Lower leg skin (tissue), 4 donors: ENCODE data around the gene SP6. TPM values are rescaled to one million over a fixed set of nuclear protein-coding genes. Genes with fewer than 3 reads are reported as not detected.

Experiments
- DNase-seq, 2 donors: peaks; one replicate each; pipeline ENCODE4 v3.0.0-alpha.2; 2019; ENCODE audit warnings: low spot score in 2 of 2
- H3K4me3 ChIP-seq: fragments of 200-600 bp; sonication (generic); 2 replicates; pipeline ENCODE4 v1.5.1; 2017; ENCODE audit warnings: mild to moderate bottlenecking, low read depth; ENCODE audit not compliant: poor library complexity, severe bottlenecking
- CTCF ChIP-seq, 3 donors: fragments of 450-650 bp; IDR thresholded peaks; one replicate each; pipeline ENCODE4 v1.5.1; 2016; ENCODE audit warnings: antibody characterized with exemption in 3 of 3, mild to moderate bottlenecking in 3 of 3, moderate library complexity in 2 of 3
- POLR2A ChIP-seq, 2 donors: fragments of 450-650 bp; IDR thresholded peaks; one replicate each; pipeline ENCODE4 v1.6.1; 2016 to 2017; ENCODE audit warnings: antibody characterized with exemption in 2 of 2, mild to moderate bottlenecking in 1 of 2, moderate library complexity in 1 of 2
- WGBS, 2 donors: methylation state at CpG; one replicate each; pipeline ENCODE4 v1.1.5; 2018; 5-methylcytosine and 5-hydroxymethylcytosine counted together
- intact Hi-C: fragments of 100-400 bp; cut with DNase I; formaldehyde crosslinking; loops from one replicate; pipeline ENCODE4 v1.15.0; 2023; ENCODE audit warnings: low total_unique reads
- total RNA-seq, 4 donors: library from RNA; depleted of rRNA; stranded (reverse); fragments of >200 nt; gene quantifications; one replicate each; pipeline ENCODE4 v1.1.0, GENCODE V29; 2016

SP6 gene
- total RNA-seq, 4 donors from 2014 or later: 21.9 to 29.9 (median 24.7) TPM

- no peak for TF ChIP-seq CTCF (IDR thresholded peaks at IDR 0.05)
- no peak for TF ChIP-seq POLR2A (IDR thresholded peaks at IDR 0.05)
- intact Hi-C loops: no loop called here
- DNase-seq: no peak
- 50 to 64% methylated on average over 7 of the region's 7 CpGs for WGBS, 2 donors
- H3K4me3 ChIP-seq: no peak overlapping the region
Observed at GRCh38 chr17:47862621-47863440, 11.9 kb upstream of the SP6 start.

GRCh38 chr17:47860386-47860785 lies 9.4 kb upstream of the SP6 start:
- no peak overlapping the region for H3K4me3 ChIP-seq
- no peak for TF ChIP-seq CTCF (IDR thresholded peaks at IDR 0.05)
- TF ChIP-seq POLR2A (IDR thresholded peaks at IDR 0.05): no peak
- intact Hi-C loops: no loop called here
- WGBS, 2 donors: 81 to 89% methylated on average over 5 of the region's 5 CpGs
- DNase-seq: no peak

- DNase-seq: no peak
- intact Hi-C loops: no loop called here
- no peak for TF ChIP-seq POLR2A (IDR thresholded peaks at IDR 0.05)
- TF ChIP-seq CTCF (IDR thresholded peaks at IDR 0.05): no peak
- 77 to 78% methylated on average over 16 of the region's 16 CpGs for WGBS, 2 donors
- H3K4me3 ChIP-seq: no peak overlapping the region
Observed at GRCh38 chr17:47857551-47858455, 6.8 kb upstream of the SP6 start.

- no peak for TF ChIP-seq POLR2A (IDR thresholded peaks at IDR 0.05)
- TF ChIP-seq CTCF (IDR thresholded peaks at IDR 0.05): no peak
- intact Hi-C loops: no loop called here
- DNase-seq: no peak
Observed at GRCh38 chr17:47856830-47857229, 5.9 kb upstream of the SP6 start.

GRCh38 chr17:47855737-47856136 lies 4.8 kb upstream of the SP6 start:
- intact Hi-C loops: no loop called here
- WGBS, 2 donors: 40 to 50% methylated on average over 3 of the region's 3 CpGs
- DNase-seq: no peak
- TF ChIP-seq POLR2A (IDR thresholded peaks at IDR 0.05): no peak
- no peak for TF ChIP-seq CTCF (IDR thresholded peaks at IDR 0.05)
- no peak overlapping the region for H3K4me3 ChIP-seq

More at GRCh38 chr17:47856830-47857229, 5.9 kb upstream of the SP6 start:
- H3K4me3 ChIP-seq: no peak overlapping the region
